Endothelial cell (in vitro differentiated cells): ENCODE measurements around the gene NPIPB2. TPM values are rescaled to one million over a fixed set of nuclear protein-coding genes. Genes with fewer than 3 reads are reported as not detected.
"Not testable (repeated sequence)": the region's sequence is repeated elsewhere in the genome, so short reads cannot be mapped to it uniquely, and the experiment has no call there.

Experiments used
- DNase-seq: peaks from one replicate; pipeline ENCODE4 v3.0.0; 2021; ENCODE audit warnings: low spot score
- H3K27ac Mint-ChIP-seq: one replicate; pipeline ENCODE4 v1.8.0; 2021; ENCODE audit warnings: mixed read lengths, inconsistent platforms; ENCODE audit not compliant: unreplicated experiment
- H3K27me3 Mint-ChIP-seq: one replicate; pipeline ENCODE4 v1.8.0; 2021; ENCODE audit warnings: mild to moderate bottlenecking, moderate library complexity, mixed read lengths, inconsistent platforms; ENCODE audit not compliant: unreplicated experiment
- H3K36me3 Mint-ChIP-seq: one replicate; pipeline ENCODE4 v1.8.0; 2021; ENCODE audit warnings: mild to moderate bottlenecking, low read depth, mixed read lengths, inconsistent platforms; ENCODE audit not compliant: unreplicated experiment
- H3K4me1 Mint-ChIP-seq: one replicate; pipeline ENCODE4 v1.8.0; 2021; ENCODE audit warnings: mild to moderate bottlenecking, mixed read lengths, inconsistent platforms; ENCODE audit not compliant: unreplicated experiment
- H3K4me3 Mint-ChIP-seq: one replicate; pipeline ENCODE4 v1.8.0; 2021; ENCODE audit warnings: mild to moderate bottlenecking, mixed read lengths, inconsistent platforms; ENCODE audit not compliant: unreplicated experiment
- H3K9me3 Mint-ChIP-seq: one replicate; pipeline ENCODE4 v1.8.0; 2021; ENCODE audit warnings: mixed read lengths, inconsistent platforms; ENCODE audit not compliant: unreplicated experiment
- CTCF ChIP-seq: fragments of 200-600 bp; sonication (generic); IDR thresholded peaks from one replicate; pipeline ENCODE4 v1.5.0; 2021; ENCODE audit warnings: antibody characterized with exemption; ENCODE audit not compliant: unreplicated experiment
- long read RNA-seq: library from polyadenylated mRNA; unstranded; transcript quantifications from one replicate; pipeline ENCODE4 v2.0.0, GENCODE V29; 2020; ENCODE audit not compliant: unreplicated experiment
- total RNA-seq: library from RNA; stranded (reverse); fragmentation: NEBNext Ultra II Directional; extraction: Animal tissue kit (Norgen Biotek cat#: 25700); gene quantifications from one replicate; pipeline ENCODE4 v1.2.1, GENCODE V29; 2021; ENCODE audit not compliant: unreplicated experiment

Gene NPIPB2
- total RNA-seq, result 4.4 TPM
- long read RNA-seq, result 0 reads

GRCh38 chr16:11941945-11942344 lies at the start of gene NPIPB2:
Gene NPIPB2, minus strand, starts transcription at chr16:11942045. Its CDS starts 0 bp downstream, at chr16:11942045.
- H3K27ac Mint-ChIP-seq, H3K36me3 Mint-ChIP-seq, H3K4me3 Mint-ChIP-seq, H3K4me1 Mint-ChIP-seq, H3K9me3 Mint-ChIP-seq, DNase-seq, H3K27me3 Mint-ChIP-seq: not testable (repeated sequence)

GRCh38 chr16:11990702-11991390 lies 49.0 kb upstream of the NPIPB2 start:
- TF ChIP-seq CTCF, result no peak
- Mint-ChIP-seq H3K9me3 (no peaks in the 10 kb centered on the region), H3K4me3 (no peak overlapping the region), H3K27me3 (no peaks in the 10 kb centered on the region), H3K27ac (no peak overlapping the region), H3K4me1 (peaks cover 10% of the 10 kb centered on the region), H3K36me3 (no peaks in the 10 kb centered on the region)
- no peak for DNase-seq

- TF ChIP-seq CTCF, result no peak
- Mint-ChIP-seq H3K9me3 (no peaks in the 10 kb centered on the region), H3K36me3 (no peaks in the 10 kb centered on the region), H3K4me3 (no peak overlapping the region), H3K4me1 (no peaks in the 10 kb centered on the region), H3K27ac (no peak overlapping the region), H3K27me3 (no peaks in the 10 kb centered on the region)
- DNase-seq, result no peak
Observed at GRCh38 chr16:11988258-11988978, 46.6 kb upstream of the NPIPB2 start.

GRCh38 chr16:11986521-11987057 lies 44.7 kb upstream of the NPIPB2 start:
- no peak for DNase-seq
- Mint-ChIP-seq H3K27me3 (no peaks in the 10 kb centered on the region), H3K36me3 (no peaks in the 10 kb centered on the region), H3K4me3 (no peak overlapping the region), H3K27ac (no peak overlapping the region), H3K9me3 (no peaks in the 10 kb centered on the region), H3K4me1 (no peaks in the 10 kb centered on the region)
- TF ChIP-seq CTCF, result no peak

GRCh38 chr16:11985250-11985649 lies 43.4 kb upstream of the NPIPB2 start:
- Mint-ChIP-seq H3K4me1 (no peaks in the 10 kb centered on the region), H3K27ac (no peak overlapping the region), H3K36me3 (no peaks in the 10 kb centered on the region), H3K9me3 (no peaks in the 10 kb centered on the region), H3K27me3 (no peaks in the 10 kb centered on the region), H3K4me3 (no peak overlapping the region)
- no peak for TF ChIP-seq CTCF
- DNase-seq, result no peak
